GM15510 (cell line): Measurements from ENCODE around the gene FAM53C.

Source experiments
- POLR2A ChIP-seq: IDR thresholded peaks from 3 replicates; pipeline ENCODE4 v1.6.1; 2011; ENCODE audit warnings: borderline replicate concordance; ENCODE audit not compliant: insufficient read length; ENCODE audit errors: extremely low read depth

The FAM53C gene

DNA sequence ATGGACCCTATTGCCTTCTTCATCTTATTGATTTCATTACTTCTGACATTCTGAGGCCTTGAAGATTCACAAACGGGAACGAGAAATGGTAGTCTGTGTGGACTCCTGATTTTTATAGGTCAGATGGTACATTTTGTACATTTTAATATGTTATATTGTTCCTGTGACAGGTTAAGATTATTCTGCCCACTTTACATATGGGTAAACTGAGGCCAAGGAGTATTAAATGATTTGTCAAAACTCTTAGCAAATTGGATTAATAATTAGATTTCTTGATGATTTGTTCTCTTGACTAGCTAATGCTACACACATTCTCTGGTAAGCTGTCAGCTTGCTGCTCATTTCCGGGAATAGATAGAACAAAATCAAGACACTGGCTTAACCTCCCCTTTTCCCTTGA lies 1.9 kb downstream of the FAM53C start:
- no peak for TF ChIP-seq POLR2A

DNA sequence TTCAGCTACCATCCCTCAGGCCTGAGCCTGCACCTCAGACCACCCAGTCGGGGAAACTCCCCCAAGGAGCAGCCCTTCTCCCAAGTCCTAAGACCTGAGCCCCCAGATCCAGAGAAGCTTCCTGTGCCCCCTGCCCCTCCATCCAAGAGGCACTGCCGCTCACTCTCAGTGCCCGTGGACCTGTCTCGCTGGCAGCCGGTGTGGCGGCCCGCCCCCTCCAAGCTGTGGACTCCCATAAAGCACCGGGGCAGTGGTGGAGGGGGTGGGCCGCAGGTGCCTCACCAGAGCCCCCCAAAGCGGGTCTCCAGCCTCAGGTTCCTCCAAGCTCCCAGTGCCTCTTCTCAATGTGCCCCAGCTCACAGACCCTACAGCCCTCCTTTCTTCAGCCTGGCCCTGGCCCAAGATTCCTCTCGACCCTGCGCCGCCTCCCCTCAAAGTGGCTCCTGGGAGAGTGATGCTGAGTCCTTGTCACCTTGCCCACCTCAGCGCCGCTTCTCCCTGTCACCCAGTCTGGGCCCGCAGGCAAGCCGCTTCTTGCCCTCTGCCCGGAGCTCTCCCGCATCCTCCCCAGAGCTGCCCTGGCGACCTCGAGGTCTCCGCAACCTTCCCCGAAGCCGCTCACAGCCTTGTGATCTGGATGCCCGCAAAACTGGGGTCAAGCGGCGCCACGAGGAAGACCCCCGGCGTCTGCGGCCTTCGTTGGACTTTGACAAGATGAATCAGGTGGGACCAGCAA lies 7.0 kb downstream of the FAM53C start:
- no peak for TF ChIP-seq POLR2A

DNA sequence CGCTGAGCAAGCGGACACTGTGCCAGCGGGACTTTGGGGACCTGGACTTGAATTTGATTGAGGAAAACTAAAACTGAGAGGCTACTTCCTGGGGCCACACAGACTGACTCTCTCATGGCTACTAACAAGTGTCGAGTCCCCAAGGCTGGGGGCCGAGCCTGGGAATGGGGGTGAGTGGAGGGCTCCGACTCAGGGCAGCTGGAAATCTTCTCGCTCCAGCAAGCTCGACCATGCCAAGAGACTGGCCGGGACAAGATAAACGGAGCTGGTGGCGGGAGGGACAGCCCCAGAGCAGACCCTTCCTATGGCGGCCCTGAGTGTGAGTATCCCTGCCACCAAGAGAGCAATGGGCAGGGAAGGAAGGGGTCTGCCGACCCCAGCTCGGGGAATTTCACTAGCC lies 8.8 kb downstream of the FAM53C start:
- no peak for TF ChIP-seq POLR2A

DNA sequence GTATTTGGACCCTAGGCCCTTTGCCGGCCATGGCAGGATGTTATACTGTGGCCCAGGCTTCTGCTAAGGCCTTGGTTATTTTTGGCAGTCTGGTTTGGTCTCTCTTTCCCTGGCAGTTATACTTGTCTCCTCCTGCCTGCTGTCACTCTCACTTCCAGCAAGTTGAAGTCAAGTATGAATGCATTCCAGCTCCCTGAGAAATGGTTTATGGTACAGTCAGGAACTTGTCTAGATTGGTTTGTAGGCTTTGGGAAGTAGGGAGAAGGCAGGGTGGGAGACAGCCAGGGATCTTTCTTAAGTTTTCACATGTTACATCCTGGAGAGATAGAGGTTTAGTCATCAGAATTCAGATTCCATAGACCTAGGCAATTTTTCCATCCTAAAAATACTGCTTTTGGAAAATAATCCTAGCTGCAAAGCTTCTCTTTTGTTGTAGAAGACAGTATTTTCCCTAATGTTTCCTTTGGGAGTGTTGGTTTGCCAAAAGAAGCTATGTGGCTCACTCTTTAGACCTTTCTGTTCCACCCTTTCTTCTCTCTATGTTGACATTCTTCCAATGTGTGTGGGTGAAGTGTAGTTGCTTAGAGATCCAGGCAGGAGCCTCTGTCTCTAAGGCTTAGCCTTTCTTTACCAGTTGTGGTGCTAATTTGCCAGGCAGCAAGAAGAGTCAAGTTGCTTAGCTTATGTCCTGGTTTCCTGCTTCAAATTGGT lies 11.9 kb downstream of the FAM53C start:
- no peak for TF ChIP-seq POLR2A

DNA sequence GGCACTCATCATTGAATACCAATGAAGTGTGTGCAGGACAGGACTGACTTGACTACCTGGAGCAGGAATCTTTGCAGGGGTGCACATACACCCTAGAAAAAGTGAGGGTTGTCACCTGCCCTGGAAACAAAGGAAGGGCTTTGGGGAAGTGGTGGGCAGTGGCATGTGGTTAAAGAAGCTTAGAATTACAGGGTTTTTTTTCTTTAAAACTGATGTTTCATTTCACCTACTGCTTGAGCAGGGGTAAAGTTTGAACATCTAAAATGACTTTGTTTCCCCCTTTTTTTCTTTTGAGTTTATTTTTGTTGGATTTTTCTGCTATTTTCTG lies 12.5 kb downstream of the FAM53C start:
- TF ChIP-seq POLR2A = no peak

DNA sequence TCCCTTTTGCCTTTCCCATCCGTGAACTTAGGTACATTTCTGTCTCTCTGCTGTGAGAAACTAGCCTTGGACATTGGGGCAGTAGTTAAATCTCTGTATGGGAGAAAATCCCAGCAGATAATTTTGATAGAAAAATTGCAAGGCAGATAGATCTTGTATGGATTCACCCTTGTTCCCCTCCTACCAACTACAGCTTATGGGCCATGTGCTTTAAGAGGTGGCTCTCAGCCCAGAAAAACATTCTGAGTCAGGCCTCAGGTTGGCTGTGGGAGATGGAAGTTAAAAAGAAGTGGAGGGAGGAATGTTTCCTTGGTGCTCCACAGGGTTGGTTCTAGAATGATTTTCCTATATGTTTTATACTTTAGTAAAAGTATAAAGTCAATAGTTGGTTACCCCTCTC lies 13.0 kb downstream of the FAM53C start:
- no peak for TF ChIP-seq POLR2A

DNA sequence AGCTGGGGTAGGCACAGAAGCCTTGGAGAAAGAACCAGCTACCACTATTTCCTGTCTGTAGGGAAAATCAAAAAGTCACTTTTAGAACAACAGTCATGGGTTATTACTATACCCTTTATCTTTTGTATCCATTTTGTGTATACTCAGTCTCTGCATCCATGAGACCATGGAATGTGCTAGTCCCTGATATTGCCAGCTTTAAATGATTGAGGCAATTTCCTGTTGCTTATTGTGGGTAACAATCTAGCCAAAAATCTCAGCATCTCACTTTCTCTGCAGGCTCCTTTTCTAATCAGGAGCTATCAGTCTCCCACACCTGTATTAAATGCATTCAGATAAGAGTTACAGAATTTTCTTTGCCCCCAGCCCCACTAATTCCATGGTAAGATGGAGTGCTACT lies 13.5 kb downstream of the FAM53C start:
- no peak for TF ChIP-seq POLR2A

DNA sequence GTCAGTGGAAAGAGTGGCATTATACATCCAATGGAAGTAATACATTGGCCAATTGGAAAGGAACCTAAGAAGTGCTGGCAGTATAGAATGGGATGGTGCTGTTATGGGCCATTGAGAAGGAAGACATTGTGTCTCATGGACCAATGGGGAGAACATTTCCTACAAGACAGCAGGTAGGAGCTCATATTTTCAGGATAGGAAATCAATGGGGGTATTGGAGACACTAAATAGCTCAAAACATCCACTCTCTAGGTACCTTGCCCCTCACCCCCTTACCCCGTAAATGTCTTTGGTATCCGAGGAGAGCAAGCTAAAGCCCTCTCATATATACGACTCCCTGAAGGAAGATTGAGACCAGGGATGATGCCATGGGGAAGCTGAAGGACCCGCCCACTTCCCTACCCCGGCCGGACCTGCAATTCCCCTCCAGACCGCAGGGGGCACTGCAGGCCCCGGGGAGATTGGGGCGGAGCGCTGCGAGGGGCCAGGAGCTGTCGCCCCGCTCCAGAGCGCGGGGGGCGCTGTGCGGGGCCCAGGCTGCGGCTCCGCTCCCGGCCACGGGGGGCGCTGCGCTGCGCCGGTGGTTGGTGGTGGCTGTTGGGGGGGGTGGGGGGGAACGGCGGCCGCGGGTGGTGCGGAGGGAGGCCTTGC lies 14.1 kb downstream of the FAM53C start, which contains the start of gene KDM3B:
Gene KDM3B, plus strand, starts transcription at position 615 of the 651 bp plus-strand sequence. CDS start 111 bp downstream, outside the sequence.
- TF ChIP-seq POLR2A = peak; percentile 40

DNA sequence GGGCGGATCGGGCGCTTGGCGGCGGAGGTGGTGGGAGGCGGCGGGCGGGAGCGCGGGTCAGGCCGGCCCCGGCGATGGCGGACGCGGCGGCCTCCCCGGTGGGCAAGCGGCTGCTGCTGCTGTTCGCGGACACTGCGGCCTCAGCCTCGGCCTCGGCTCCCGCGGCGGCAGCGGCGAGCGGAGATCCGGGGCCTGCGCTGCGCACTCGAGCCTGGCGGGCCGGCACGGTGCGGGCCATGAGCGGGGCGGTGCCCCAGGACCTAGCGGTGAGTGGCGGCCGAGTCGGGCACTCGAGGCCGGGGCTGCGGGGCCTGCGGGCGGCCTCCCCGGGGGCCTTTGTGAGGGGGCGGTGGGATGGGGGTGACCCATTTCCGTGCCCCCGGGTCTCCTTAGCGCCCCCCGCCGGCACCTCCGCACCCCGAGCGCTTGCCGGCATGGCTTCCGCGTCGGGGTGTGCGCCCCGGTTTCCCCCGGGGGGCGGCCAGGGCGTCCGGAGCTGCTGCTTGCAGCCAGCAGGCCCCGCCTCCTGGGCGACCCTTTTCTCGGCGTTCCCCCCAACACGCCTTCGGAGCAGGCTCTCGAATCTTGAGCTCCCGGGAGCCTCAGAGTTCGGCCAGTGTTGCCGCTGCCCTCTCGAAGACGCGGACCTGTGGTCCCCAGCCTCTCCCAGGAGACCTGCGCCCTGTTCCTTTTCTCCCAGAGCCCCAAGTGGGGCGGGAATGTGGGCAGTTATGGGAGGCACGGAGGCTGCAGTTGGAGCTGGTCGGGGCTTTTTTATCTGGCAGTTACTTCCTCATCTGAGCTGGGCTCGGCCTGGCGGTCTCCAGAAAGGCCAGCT lies 14.9 kb downstream of the FAM53C start:
- peak; percentile 22 for TF ChIP-seq POLR2A

DNA sequence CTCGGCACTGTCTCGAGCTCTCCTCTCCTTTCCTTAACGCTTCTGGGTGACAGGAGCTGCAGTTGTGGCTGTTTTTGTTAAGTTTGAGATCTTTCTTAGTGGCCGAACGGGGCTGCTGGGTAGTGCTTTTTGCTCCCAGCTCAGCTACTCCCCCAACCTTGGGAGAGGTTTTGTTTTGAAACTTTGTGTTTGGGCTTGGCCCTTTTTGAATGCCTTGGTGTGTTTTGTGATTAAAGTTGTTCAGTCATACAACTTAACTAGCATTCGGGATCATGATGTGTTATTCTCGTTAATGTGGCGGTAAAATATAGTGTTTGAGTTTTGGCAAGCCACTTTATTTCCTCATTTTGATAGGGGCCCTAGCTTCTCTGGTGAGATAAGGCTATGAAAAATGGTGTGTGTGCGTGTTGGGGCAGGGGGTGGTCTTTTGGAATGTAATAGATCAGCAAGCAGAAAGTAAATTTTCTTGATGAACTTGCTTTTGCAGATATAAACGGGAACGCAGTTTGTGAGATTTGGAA lies 15.6 kb downstream of the FAM53C start:
- TF ChIP-seq POLR2A = no peak

DNA sequence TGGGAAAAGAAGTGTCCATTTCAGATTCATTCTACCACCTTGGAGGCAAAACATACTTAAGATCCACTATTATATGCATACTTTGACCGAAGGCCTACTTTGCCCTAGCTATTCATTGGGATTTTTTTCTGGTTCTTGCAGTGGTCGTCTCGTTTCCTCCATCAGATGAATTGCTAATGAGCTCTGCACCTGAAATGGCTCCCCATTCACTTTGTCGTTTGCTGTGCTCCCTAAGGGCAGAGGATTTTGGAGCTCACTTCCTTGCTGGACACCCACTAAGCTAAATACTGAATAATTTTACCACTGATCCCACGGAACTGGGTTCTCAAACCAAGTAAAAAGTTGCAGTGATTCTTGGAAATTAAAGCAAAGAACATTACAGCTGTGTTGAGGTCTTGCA lies 16.3 kb downstream of the FAM53C start:
- TF ChIP-seq POLR2A = no peak

DNA sequence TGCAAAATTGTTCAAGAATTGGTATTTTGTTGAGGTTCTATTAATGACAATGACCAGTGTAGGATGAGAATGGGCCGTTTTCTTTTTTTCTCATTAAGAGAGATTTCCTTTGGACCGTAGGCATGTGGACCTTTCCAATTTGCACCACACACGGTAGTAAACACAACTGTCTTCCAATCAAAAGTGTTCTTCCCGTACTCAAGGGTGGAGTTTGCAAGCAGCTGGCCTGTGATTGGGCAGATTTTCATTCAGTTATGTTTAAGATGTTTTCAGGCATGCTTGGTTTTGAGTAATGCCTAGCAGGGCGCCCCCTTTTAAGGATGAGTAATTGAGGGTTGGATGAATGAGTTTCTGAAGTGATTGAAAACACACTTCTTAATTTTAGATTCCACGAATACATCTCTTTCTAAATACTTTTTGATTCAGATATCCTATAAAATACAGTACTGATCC lies 16.9 kb downstream of the FAM53C start:
- TF ChIP-seq POLR2A = no peak

DNA sequence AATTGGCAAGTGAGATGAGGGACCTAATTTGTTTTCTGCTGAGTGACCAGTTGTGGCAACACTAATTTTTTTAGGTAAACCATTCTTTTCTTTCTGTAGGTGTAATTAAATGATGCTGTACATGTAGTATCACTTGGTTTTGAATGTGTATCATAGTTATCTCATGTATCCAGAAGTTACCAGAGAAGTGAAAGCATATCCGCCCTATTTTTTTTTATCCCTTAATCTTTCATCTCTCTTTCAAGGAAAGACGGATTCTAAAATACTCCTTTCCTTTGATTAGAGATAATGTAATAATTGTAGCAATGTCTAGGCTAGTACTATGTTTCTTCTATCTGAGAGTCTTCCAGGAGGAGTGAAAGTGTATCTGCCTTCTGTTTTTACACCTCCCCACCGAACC lies 21.6 kb downstream of the FAM53C start:
- TF ChIP-seq POLR2A = no peak

DNA sequence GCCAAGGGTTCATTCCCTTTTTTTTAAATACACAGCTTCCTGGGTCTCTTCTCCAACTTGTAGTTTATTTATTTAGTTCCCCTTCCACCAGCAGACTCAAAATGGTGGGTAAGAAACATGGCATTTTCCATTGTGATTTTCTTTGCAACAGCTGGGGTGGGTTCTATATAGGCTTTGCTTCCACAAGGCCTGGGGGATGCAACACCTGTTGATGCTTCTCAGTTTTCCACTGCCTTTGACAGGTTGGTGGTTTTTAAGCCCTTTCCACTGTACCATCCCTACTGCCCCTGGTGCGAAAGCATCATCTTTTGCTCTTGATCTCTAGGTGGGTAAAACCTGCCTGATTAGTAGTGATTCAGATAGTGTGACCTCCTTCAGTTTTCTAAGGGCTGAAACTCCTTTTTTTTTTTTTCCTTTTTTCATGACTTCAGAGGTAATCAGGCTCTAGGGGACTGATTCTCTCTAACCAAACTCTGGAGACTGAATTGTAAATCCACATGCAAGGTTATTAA lies 22.9 kb downstream of the FAM53C start:
- no peak for TF ChIP-seq POLR2A

DNA sequence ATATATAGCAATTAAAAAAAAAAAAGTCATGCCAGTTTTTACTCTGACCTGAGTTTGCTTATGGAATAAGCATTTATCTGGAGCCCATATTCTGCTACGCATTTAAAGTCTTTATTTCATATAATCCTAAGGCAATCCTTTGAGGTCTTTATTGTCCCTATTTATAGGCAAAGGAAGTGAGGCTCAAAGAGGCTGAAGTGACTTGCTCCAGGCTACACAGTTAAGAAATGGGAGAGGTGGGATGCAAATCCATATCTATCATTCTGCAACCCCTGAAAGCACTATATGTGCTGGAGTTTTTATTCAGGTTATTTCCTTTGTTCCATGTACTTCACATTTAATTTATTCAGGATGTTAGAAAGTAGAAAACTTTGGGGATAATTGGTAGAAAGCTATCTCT lies 26.5 kb downstream of the FAM53C start:
- TF ChIP-seq POLR2A = no peak

DNA sequence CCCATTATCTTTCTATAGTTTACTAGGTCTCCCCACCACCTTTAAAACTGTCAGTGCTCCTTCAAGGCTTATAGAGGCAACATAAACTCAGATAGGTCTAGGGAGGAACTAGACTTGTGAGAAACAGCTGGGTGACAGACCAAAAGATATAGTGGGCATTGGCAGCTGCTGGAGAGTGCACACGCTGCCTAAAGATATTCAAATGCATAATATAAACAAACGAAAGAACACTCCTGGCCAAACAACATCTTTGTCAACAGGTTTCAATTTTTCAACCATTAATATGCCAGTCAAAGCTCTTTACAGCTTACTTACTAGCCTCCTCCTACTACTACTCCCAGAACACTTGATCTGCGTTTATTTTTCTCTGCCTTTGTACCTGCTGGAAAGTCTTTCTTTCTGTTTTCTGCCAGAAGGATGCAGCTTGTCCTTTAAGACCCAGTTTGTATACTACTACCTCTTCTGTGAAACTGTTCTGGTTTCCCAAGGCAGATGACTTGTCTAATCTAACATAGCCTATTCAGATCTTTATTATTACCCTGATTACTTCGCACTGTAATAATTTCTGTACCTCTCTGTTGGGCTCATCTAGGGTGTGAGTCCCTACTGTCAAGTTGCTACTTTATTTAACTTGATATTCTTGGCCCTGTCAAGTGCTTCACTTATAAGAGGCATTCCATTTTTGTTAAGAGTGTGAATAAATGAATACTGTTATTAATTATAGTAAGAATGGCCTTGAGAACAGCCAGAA lies 28.7 kb downstream of the FAM53C start:
- TF ChIP-seq POLR2A = no peak
